Naive thymus-derived CD4-positive, alpha-beta T cell (primary cell): ENCODE measurements around the gene LPP. TPM values are rescaled to one million over a fixed set of nuclear protein-coding genes. Genes with fewer than 3 reads are reported as not detected.

Experiments used
- ATAC-seq: fragments of 150-1000 bp; cut with Tn5 transposase; 2 replicates; pipeline ENCODE4 v1.10.0; 2021; ENCODE audit warnings: mild to moderate bottlenecking, moderate library complexity
- CTCF ChIA-PET: fragments of 350-600 bp; sonication (Branson Sonifier 250); formaldehyde crosslinking; loops from one replicate; lab custom pipeline; 2021; ENCODE audit warnings: antibody characterized with exemption; lab: Charles Lee
- POLR2A ChIA-PET: fragments of 350-600 bp; sonication (Branson Sonifier 250); formaldehyde crosslinking; loops from one replicate; lab custom pipeline; 2021; ENCODE audit warnings: antibody characterized with exemption, inconsistent platforms; lab: Charles Lee
- DNase-seq, 9 donors: peaks; one replicate each; pipeline versions ENCODE4 v3.0.0 to v3.0.0-alpha.2; 2020 to 2022; ENCODE audit warnings: mixed read lengths in 1 of 9
- H3K27ac ChIP-seq: one replicate; pipeline ENCODE4 v1.7.0; 2013; ENCODE audit warnings: mild to moderate bottlenecking, low read depth, low read length, moderate library complexity
- H3K27me3 ChIP-seq, 2 donors: one replicate each; pipeline ENCODE4 v1.7.0; 2013; ENCODE audit warnings: low read length in 2 of 2, mild to moderate bottlenecking in 2 of 2, moderate library complexity in 2 of 2; ENCODE audit not compliant: control insufficient read depth in 2 of 2, insufficient read depth in 2 of 2
- H3K36me3 ChIP-seq, 3 experiments: 1 replicate in 2 of 3; 2 replicates in 1 of 3; pipeline ENCODE4 v1.7.0; 2013; ENCODE audit warnings: low read length in 3 of 3, mild to moderate bottlenecking in 3 of 3, moderate library complexity in 1 of 3; ENCODE audit not compliant: insufficient read depth in 3 of 3, control insufficient read depth in 2 of 3
- H3K4me1 ChIP-seq, 2 donors: one replicate each; pipeline ENCODE4 v1.7.0; 2013; ENCODE audit warnings: low read length in 2 of 2, mild to moderate bottlenecking in 2 of 2, moderate library complexity in 1 of 2; ENCODE audit not compliant: control insufficient read depth in 2 of 2, insufficient read depth in 2 of 2
- H3K4me3 ChIP-seq: 2 replicates; pipeline ENCODE4 v1.7.0; 2013; ENCODE audit warnings: mild to moderate bottlenecking, low read length
- H3K9me3 ChIP-seq, 3 experiments: 1 replicate in 2 of 3; 2 replicates in 1 of 3; pipeline ENCODE4 v1.7.0; 2013; ENCODE audit warnings: low read length in 3 of 3; ENCODE audit not compliant: control insufficient read depth in 2 of 3
- H3K27ac Mint-ChIP-seq, 9 donors: one replicate each; pipeline ENCODE4 v1.8.0; 2020 to 2022; ENCODE audit warnings: mixed read lengths in 9 of 9, mild to moderate bottlenecking in 8 of 9, moderate library complexity in 5 of 9, inconsistent platforms in 2 of 9
- H3K27me3 Mint-ChIP-seq, 5 donors: one replicate each; pipeline ENCODE4 v1.8.0; 2021 to 2022; ENCODE audit warnings: mixed read lengths in 5 of 5, mild to moderate bottlenecking in 1 of 5
- H3K36me3 Mint-ChIP-seq, 5 donors: one replicate each; pipeline ENCODE4 v1.8.0; 2020 to 2022; ENCODE audit warnings: mixed read lengths in 5 of 5, mild to moderate bottlenecking in 3 of 5, inconsistent platforms in 1 of 5
- H3K4me1 Mint-ChIP-seq, 7 donors: one replicate each; pipeline ENCODE4 v1.8.0; 2020 to 2022; ENCODE audit warnings: mixed read lengths in 7 of 7, mild to moderate bottlenecking in 3 of 7, inconsistent platforms in 1 of 7
- H3K4me3 Mint-ChIP-seq, 10 donors: one replicate each; pipeline ENCODE4 v1.8.0; 2020 to 2022; ENCODE audit warnings: mild to moderate bottlenecking in 10 of 10, mixed read lengths in 10 of 10, moderate library complexity in 6 of 10, inconsistent platforms in 2 of 10
- H3K9me3 Mint-ChIP-seq, 11 donors: one replicate each; pipeline ENCODE4 v1.8.0; 2020 to 2022; ENCODE audit warnings: mixed read lengths in 11 of 11, mild to moderate bottlenecking in 4 of 11, inconsistent platforms in 1 of 11, moderate library complexity in 1 of 11
- intact Hi-C, 2 donors: fragments of 100-400 bp; cut with micrococcal nuclease; formaldehyde crosslinking; loops; one replicate each; pipeline ENCODE4 v1.15.1; 2023
- polyA plus RNA-seq, 2 donors: library from polyadenylated mRNA; unstranded; fragments of 300-500 nt; fragmentation: Illumina TruSeq; gene quantifications; one replicate each; pipeline ENCODE4 v1.2.3, GENCODE V29; 2021
- total RNA-seq, 6 experiments: library from RNA in 5 of 6; stranded (reverse) in 5 of 6; gene quantifications; 1 replicate in 5 of 6; 2 replicates in 1 of 6; pipeline ENCODE4 v1.2.3 and lab custom pipeline; 2021 to 2026

LPP gene, protein sequence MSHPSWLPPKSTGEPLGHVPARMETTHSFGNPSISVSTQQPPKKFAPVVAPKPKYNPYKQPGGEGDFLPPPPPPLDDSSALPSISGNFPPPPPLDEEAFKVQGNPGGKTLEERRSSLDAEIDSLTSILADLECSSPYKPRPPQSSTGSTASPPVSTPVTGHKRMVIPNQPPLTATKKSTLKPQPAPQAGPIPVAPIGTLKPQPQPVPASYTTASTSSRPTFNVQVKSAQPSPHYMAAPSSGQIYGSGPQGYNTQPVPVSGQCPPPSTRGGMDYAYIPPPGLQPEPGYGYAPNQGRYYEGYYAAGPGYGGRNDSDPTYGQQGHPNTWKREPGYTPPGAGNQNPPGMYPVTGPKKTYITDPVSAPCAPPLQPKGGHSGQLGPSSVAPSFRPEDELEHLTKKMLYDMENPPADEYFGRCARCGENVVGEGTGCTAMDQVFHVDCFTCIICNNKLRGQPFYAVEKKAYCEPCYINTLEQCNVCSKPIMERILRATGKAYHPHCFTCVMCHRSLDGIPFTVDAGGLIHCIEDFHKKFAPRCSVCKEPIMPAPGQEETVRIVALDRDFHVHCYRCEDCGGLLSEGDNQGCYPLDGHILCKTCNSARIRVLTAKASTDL
- 10 to 100 TPM; 12.5 to 95.2 (median 52.3) TPM for total RNA-seq
- 10 to 100 TPM; 10.3 to 12.1 TPM for polyA plus RNA-seq
- 70.3 reads per million, percentile 78 among the genes with 10 or more reads in this experiment for total RNA-seq (lab: John Stamatoyannopoulos, UW)

DNA sequence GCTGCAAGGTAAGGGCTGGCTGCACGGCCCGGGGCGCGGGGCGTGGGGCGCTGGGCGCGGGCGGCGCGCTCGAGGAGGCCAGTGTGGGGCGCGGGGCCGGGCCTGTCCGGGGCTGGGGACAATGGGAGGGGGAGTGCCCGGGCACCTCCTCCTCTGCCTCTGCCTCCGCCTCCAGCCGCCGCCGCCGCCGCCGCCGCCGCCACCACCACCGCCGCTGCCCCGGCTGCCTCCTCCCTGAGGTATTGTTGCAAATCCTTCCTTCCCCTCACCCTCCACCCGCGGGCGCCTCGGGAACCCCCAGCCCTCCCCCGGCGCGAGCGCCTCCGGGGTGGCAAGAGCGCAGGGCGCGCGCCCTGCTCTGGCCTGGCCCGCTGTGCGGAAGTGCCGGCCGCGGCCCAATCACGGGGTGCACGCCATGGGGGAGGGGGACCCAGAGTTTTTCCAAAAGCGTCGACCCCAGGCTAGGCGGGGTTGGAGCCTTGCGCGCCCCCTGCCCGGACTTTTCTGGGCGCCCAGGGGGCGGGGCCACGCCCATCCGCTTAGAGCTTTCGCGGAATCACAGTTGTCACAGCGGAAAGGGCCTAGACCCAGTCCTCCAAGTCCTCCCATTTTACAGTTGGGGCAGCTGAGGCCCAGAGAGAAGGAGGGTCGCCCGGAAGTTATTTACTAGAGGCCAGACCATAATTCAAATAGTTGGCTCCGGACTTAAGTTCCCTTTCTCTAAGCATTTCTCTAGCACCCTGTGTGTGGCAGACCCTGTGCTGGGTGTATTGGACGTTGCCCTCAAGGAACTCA is at the start of gene LPP:
Gene LPP, plus strand, starts transcription at position 144 of the 795 bp plus-strand sequence. CDS start 251,964 bp downstream, outside the sequence.
- Mint-ChIP-seq H3K27me3 (no peaks in the 10 kb centered on the region), H3K4me1 (peaks cover 40 to 67% (median 58%) of the 10 kb centered on the region in 7 donors), H3K4me3 (peak within 1 kb of the TSS; percentile 78 to 95 (median 91)), H3K36me3 (peaks cover 0 to 32% (median 0%) of the 10 kb centered on the region in 5 donors), H3K27ac (peak within 1 kb of the TSS; percentile 58 to 98 (median 88)), H3K9me3 (peaks cover 0 to 1% (median 0%) of the 10 kb centered on the region in 11 donors)
- intact Hi-C loops, result loop anchor here (1.0 to 10.0 kb wide), 17 partner anchors 16 to 994 kb away; partner anchors contain the start of genes BCL6 (in 2 of the 2) and RTP4 (in 1 of the 2)
- H3K4me3 ChIP-seq, result peak within 1 kb of the TSS; percentile 76
- DNase-seq, result peak; percentile 64 to 88 (median 77)
- peaks cover 21 to 29% of the 10 kb centered on the region in 2 donors for H3K4me1 ChIP-seq
- no peaks in the 10 kb centered on the region for H3K27me3 ChIP-seq
- ATAC-seq, result peak; percentile 92
- POLR2A ChIA-PET, result interaction anchor here (1.2 to 1.9 kb wide), 4 partner anchors 10 to 414 kb away, joined by 3 to 7 read pairs (median 4); no protein-coding TSS in a partner anchor
- H3K27ac ChIP-seq, result peak within 1 kb of the TSS; percentile 75
- CTCF ChIA-PET, result interaction anchor here (1.1 to 1.6 kb wide), 2 partner anchors 15 to 414 kb away, joined by 3 to 4 read pairs; no protein-coding TSS in a partner anchor
- H3K9me3 ChIP-seq, result no peaks in the 10 kb centered on the region
- no peaks in the 10 kb centered on the region for H3K36me3 ChIP-seq

DNA sequence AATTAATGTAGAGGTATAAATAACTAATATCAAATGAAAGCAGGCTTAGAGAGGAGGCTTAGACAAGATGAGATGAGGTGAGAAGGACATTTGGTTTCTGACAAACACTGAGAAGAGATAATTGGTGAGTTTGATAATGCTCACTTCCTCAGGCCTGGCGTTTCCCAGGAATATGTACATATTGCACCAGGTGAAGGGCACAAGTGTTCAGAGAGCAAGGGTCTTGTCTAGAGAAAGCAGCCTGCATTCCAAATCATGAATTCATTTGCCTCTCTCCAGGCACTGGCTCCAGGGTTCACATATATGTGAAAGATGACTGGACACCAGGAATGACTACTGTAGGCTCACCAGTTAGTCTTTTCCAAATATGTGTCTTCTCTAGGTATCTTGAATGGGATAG is 48.0 kb upstream of the LPP start:
- DNase-seq (no peak), ATAC-seq (no peak)
- intact Hi-C loops, result no loop called here
- Histone ChIP-seq H3K36me3 (no peaks in the 10 kb centered on the region), H3K9me3 (no peaks in the 10 kb centered on the region), H3K27ac (no peak overlapping the region), H3K4me1 (no peaks in the 10 kb centered on the region), H3K4me3 (no peak overlapping the region), H3K27me3 (no peaks in the 10 kb centered on the region)
- Mint-ChIP-seq H3K27ac (no peak overlapping the region), H3K36me3 (peaks cover 0 to 8% (median 0%) of the 10 kb centered on the region in 5 donors), H3K4me1 (peaks cover 0 to 12% (median 8%) of the 10 kb centered on the region in 7 donors), H3K27me3 (peaks cover 0 to 15% (median 0%) of the 10 kb centered on the region in 5 donors), H3K9me3 (peaks cover 0 to 12% (median 0%) of the 10 kb centered on the region in 11 donors), H3K4me3 (no peak overlapping the region)
- ChIA-PET CTCF (interaction anchor here (0.7 kb wide), 1 partner anchor 276 kb away, joined by 5 read pairs; no protein-coding TSS in a partner anchor), POLR2A (no interaction called here)

DNA sequence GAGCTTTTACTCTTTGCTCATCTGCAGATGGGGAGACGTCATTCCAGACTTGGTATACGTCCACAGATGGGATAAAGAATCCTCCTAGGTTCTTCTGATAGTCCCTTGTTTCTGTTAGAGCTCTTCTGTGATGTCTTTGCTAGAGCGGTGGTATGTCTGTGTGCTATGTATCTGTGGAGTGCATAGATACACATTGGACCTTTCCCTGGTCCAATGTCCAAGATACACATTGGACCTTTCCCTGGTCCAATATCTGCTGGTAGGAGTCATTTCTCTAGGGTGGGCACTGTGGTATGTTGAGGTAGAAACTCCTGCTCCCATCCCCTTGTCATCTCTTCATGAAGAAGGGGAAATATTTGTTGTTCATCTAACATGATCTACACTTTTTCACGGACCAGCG is 47.5 kb upstream of the LPP start:
- Histone ChIP-seq H3K4me1 (no peaks in the 10 kb centered on the region), H3K27me3 (no peaks in the 10 kb centered on the region), H3K36me3 (no peaks in the 10 kb centered on the region), H3K27ac (no peak overlapping the region), H3K4me3 (no peak overlapping the region), H3K9me3 (no peaks in the 10 kb centered on the region)
- peaks cover 0 to 12% (median 8%) of the 10 kb centered on the region in 7 donors for H3K4me1 Mint-ChIP-seq
- intact Hi-C loops, result no loop called here
- H3K4me3 Mint-ChIP-seq, result no peak overlapping the region
- peaks cover 0 to 8% (median 0%) of the 10 kb centered on the region in 5 donors for H3K36me3 Mint-ChIP-seq
- ATAC-seq (no peak), DNase-seq (no peak)
- no peak overlapping the region for H3K27ac Mint-ChIP-seq
- ChIA-PET POLR2A (no interaction called here), CTCF (interaction anchor here (0.7 kb wide), 1 partner anchor 276 kb away, joined by 5 read pairs; no protein-coding TSS in a partner anchor)
- H3K9me3 Mint-ChIP-seq, result peaks cover 0 to 9% (median 0%) of the 10 kb centered on the region in 11 donors
- H3K27me3 Mint-ChIP-seq, result peaks cover 0 to 15% (median 0%) of the 10 kb centered on the region in 5 donors

DNA sequence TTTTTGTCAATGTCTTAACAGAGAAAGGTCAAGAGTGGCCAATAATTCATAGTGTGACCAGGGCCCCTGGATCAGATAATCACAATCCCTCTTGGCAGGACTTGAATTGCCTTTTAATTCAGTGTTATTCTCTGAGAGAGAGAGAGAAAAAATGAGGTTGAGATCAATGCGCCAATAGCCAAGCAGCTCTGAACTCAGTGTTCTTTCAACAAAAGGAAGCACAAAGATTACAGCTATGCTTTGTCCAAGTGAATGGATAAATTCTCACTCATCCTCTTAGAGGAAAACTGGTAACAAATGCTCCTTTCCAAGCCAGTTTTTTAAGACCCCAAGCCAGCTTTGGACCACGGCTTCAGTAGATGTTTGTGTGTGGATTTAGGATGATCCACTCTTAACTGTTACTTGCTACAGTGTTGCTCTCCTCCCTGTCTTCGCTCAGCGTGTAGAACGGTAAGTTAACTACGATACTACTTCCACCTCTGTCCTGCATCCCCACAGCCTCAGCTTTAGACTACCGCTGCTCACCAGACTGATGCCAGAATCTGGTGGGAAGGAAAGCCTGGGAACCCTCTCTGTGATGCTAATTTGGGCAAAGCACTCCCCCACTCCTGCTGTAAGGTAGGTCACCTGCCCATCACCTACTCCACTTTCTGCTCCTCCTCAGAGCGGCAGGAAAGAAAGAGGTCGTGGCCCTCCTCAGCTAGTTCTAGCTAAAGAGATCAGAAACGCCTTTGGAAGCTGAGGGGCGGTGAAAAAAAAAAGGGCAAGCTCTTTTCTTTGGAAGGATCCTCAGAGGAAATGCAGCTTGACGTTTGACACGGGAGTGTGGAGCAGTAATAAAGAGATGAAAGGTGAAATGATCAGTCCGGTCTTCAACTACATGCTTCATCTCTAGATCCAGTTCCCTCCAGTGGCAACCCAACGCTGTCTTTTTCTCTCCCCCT is 46.8 kb upstream of the LPP start:
- H3K27ac ChIP-seq, result no peak overlapping the region
- Mint-ChIP-seq H3K4me1 (peaks cover 0 to 12% (median 8%) of the 10 kb centered on the region in 7 donors), H3K27me3 (peaks cover 0 to 15% (median 0%) of the 10 kb centered on the region in 5 donors), H3K36me3 (peaks cover 0 to 8% (median 0%) of the 10 kb centered on the region in 5 donors), H3K9me3 (peaks cover 0 to 7% (median 0%) of the 10 kb centered on the region in 11 donors), H3K27ac (peak overlapping the region in 1 of 9 donors; percentile 47), H3K4me3 (no peak overlapping the region)
- intact Hi-C loops, result no loop called here
- H3K9me3 ChIP-seq, result no peaks in the 10 kb centered on the region
- no peak overlapping the region for H3K4me3 ChIP-seq
- ChIA-PET POLR2A (no interaction called here), CTCF (interaction anchor here (0.7 kb wide), 1 partner anchor 277 kb away, joined by 5 read pairs; no protein-coding TSS in a partner anchor)
- DNase-seq (no peak), ATAC-seq (no peak)
- H3K27me3 ChIP-seq, result no peaks in the 10 kb centered on the region
- no peaks in the 10 kb centered on the region for H3K4me1 ChIP-seq
- no peaks in the 10 kb centered on the region for H3K36me3 ChIP-seq

DNA sequence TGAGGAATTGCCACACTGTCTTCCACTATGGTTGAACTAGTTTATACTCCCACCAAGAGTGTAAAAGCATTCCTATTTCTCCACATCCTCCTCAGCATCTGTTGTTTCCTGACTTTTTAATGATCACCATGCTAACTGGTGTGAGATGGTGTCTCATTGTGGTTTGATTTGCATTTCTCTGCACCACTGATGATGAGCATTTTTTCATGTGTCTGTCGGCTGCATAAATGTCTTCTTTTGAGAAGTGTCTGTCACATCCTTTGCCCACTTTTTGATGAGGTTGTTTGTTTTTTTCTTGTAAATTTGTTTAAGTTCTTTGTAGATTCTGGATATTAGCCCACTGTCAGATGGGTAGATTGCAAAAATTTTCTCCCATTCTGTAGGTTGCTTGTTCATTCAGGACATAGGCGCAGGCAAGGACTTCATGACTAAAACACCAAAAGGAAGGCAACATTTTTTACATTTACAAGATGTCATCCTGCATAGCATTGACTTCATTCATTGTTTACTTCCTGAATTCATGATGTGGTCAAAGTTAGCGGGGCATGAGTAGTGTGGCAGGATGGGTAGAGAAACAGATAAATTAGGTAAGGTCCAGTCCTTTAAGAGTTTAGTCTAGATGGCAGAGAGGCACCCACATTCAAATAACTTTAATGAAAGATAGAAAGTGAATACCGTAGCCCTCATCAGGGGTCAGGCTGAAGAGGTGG is 45.1 kb upstream of the LPP start:
- Histone ChIP-seq H3K9me3 (no peaks in the 10 kb centered on the region), H3K27me3 (no peaks in the 10 kb centered on the region), H3K4me3 (no peak overlapping the region), H3K27ac (no peak overlapping the region), H3K36me3 (no peaks in the 10 kb centered on the region), H3K4me1 (no peaks in the 10 kb centered on the region)
- ATAC-seq, result no peak
- Mint-ChIP-seq H3K27me3 (peaks cover 0 to 15% (median 0%) of the 10 kb centered on the region in 5 donors), H3K4me3 (no peak overlapping the region), H3K9me3 (peaks cover 0 to 7% (median 0%) of the 10 kb centered on the region in 11 donors), H3K4me1 (peaks cover 0 to 15% (median 8%) of the 10 kb centered on the region in 7 donors), H3K36me3 (peaks cover 0 to 8% (median 0%) of the 10 kb centered on the region in 5 donors), H3K27ac (no peak overlapping the region)
- POLR2A ChIA-PET, result no interaction called here
- no peak for DNase-seq
- intact Hi-C loops, result no loop called here
- CTCF ChIA-PET, result no interaction called here
